Erythroblast (primary cell): Measurements from ENCODE around the gene DICER1.

Experiments used
- GATA1 ChIP-seq: IDR thresholded peaks from 2 replicates; pipeline ENCODE4 v1.6.1; 2011; ENCODE audit warnings: low read depth, mild to moderate bottlenecking, control low read depth, low read length, moderate library complexity
- POLR2A ChIP-seq: IDR thresholded peaks from 2 replicates; pipeline ENCODE4 v1.6.1; 2011; ENCODE audit warnings: mild to moderate bottlenecking, low read length

GRCh38 chr14:95039259-95039992 is 117.9 kb downstream of the DICER1 start:
- TF ChIP-seq POLR2A (no peak), GATA1 (no peak)
